Trophoblast cell (in vitro differentiated cells and primary cell): ENCODE data around the gene MOB1B.

Experiments used
- DNase-seq, 2 donors: peaks; one replicate each; pipeline ENCODE4 v3.0.0-alpha.2; 2016
- H2AFZ ChIP-seq: 2 replicates; pipeline ENCODE4 v1.6.1; 2013; ENCODE audit warnings: low read length, moderate library complexity, mild to moderate bottlenecking; ENCODE audit not compliant: insufficient read depth, poor library complexity
- H2AK5ac ChIP-seq: 2 replicates; pipeline ENCODE4 v1.6.1; 2013; ENCODE audit warnings: mild to moderate bottlenecking, low read length
- H2BK120ac ChIP-seq: 2 replicates; pipeline ENCODE4 v1.6.1; 2013; ENCODE audit warnings: low read length, mild to moderate bottlenecking, moderate library complexity; ENCODE audit not compliant: insufficient read depth, poor library complexity
- H2BK12ac ChIP-seq: 2 replicates; pipeline ENCODE4 v1.6.1; 2013; ENCODE audit warnings: mild to moderate bottlenecking, low read length, moderate library complexity
- H2BK5ac ChIP-seq: 2 replicates; pipeline ENCODE4 v1.6.1; 2013; ENCODE audit warnings: low read length, low read depth, moderate library complexity, mild to moderate bottlenecking; ENCODE audit not compliant: poor library complexity
- H3K14ac ChIP-seq: 2 replicates; pipeline ENCODE4 v1.6.1; 2013; ENCODE audit warnings: mild to moderate bottlenecking, low read length
- H3K18ac ChIP-seq: 2 replicates; pipeline ENCODE4 v1.6.1; 2013; ENCODE audit warnings: mild to moderate bottlenecking, low read length
- H3K23ac ChIP-seq: 2 replicates; pipeline ENCODE4 v1.6.1; 2013; ENCODE audit warnings: low read length
- H3K27ac ChIP-seq: 2 replicates; pipeline ENCODE4 v1.5.1; 2013; ENCODE audit warnings: low read depth, mild to moderate bottlenecking, inconsistent platforms, low read length, moderate library complexity
- H3K27me3 ChIP-seq: 2 replicates; pipeline ENCODE4 v1.6.1; 2013; ENCODE audit warnings: inconsistent platforms, mild to moderate bottlenecking, low read length, moderate library complexity; ENCODE audit not compliant: insufficient read depth
- H3K36me3 ChIP-seq, 2 experiments: 1 replicate in 1 of 2; 2 replicates in 1 of 2; pipeline ENCODE4 v1.6.1; 2013; ENCODE audit warnings: low read length in 2 of 2, mild to moderate bottlenecking in 2 of 2, moderate library complexity in 1 of 2; ENCODE audit not compliant: insufficient read depth in 2 of 2, control insufficient read depth in 1 of 2
- H3K4ac ChIP-seq: 2 replicates; pipeline ENCODE4 v1.6.1; 2013; ENCODE audit warnings: low read depth, mild to moderate bottlenecking, low read length, moderate library complexity
- H3K4me1 ChIP-seq, 2 experiments: 1 replicate in 1 of 2; 2 replicates in 1 of 2; pipeline ENCODE4 v1.6.1; 2013; ENCODE audit warnings: low read length in 2 of 2, mild to moderate bottlenecking in 2 of 2, moderate library complexity in 1 of 2; ENCODE audit not compliant: insufficient read depth in 2 of 2, control insufficient read depth in 1 of 2
- H3K4me2 ChIP-seq: 2 replicates; pipeline ENCODE4 v1.6.1; 2013; ENCODE audit warnings: inconsistent platforms, mild to moderate bottlenecking, low read length, moderate library complexity
- H3K4me3 ChIP-seq: 2 replicates; pipeline ENCODE4 v1.5.1; 2013; ENCODE audit warnings: mild to moderate bottlenecking, low read depth, low read length, inconsistent platforms
- H3K79me1 ChIP-seq: one replicate; pipeline ENCODE4 v1.6.1; 2013; ENCODE audit warnings: low read length
- H3K79me2 ChIP-seq: 2 replicates; pipeline ENCODE4 v1.6.1; 2013; ENCODE audit warnings: low read length, mild to moderate bottlenecking; ENCODE audit not compliant: control insufficient read depth, insufficient read depth, poor library complexity
- H3K9ac ChIP-seq: 2 replicates; pipeline ENCODE4 v1.6.1; 2013; ENCODE audit warnings: mild to moderate bottlenecking, low read length
- H3K9me3 ChIP-seq: 2 replicates; pipeline ENCODE4 v1.6.1; 2013; ENCODE audit warnings: low read depth, mild to moderate bottlenecking, control low read depth, inconsistent platforms, low read length; ENCODE audit not compliant: insufficient read depth
- H4K12ac ChIP-seq: 2 replicates; pipeline ENCODE4 v1.6.1; 2013; ENCODE audit warnings: low read depth, mild to moderate bottlenecking, low read length, moderate library complexity
- H4K8ac ChIP-seq: 2 replicates; pipeline ENCODE4 v1.6.1; 2013; ENCODE audit warnings: low read depth, mild to moderate bottlenecking, low read length, moderate library complexity
- H4K91ac ChIP-seq: one replicate; pipeline ENCODE4 v1.6.1; 2013; ENCODE audit warnings: low read depth, mild to moderate bottlenecking, low read length, moderate library complexity
- WGBS: extraction: QIAGEN DNeasy Blood & Tissue Kit; methylation state at CpG from one replicate; pipeline ENCODE4 v1.1.7; 2013; ENCODE audit warnings: missing lambda C conversion rate; ENCODE audit not compliant: insufficient read length, insufficient coverage; ENCODE audit errors: extremely low coverage; 5-methylcytosine and 5-hydroxymethylcytosine counted together

Gene MOB1B

DNA sequence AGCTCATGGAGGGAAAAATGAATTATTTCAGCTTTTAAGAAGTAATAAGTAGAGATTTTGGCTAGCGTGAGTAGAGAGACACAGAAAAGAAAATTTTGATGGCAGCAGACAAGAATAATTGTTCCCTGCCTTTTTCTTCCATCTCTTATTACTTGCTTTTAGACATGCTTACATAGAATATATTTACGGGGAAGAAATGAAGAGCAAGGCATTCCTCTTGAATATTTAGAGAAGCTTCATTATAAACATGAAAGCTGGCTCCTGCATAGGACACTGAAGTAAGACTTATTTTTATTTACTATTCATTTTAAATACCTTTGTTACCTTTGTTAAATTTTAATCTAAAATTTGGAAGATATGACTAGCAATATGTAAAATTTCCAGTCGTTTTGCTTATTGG is 123.5 kb downstream of the MOB1B start:
- Histone ChIP-seq H4K8ac (no peak overlapping the region), H2BK12ac (no peak overlapping the region), H3K4me2 (no peak overlapping the region), H3K79me2 (no peaks in the 10 kb centered on the region), H3K4me3 (no peak overlapping the region), H3K4ac (no peak overlapping the region), H2BK120ac (no peak overlapping the region), H3K79me1 (no peaks in the 10 kb centered on the region), H2AFZ (no peak overlapping the region), H2BK5ac (no peak overlapping the region), H3K14ac (no peak overlapping the region), H4K91ac (no peak overlapping the region), H3K9ac (no peak overlapping the region), H3K4me1 (no peaks in the 10 kb centered on the region), H3K27me3 (no peaks in the 10 kb centered on the region), H3K18ac (no peak overlapping the region), H3K23ac (no peak overlapping the region), H4K12ac (no peak overlapping the region), H2AK5ac (no peak overlapping the region), H3K36me3 (no peaks in the 10 kb centered on the region), H3K27ac (no peak overlapping the region), H3K9me3 (no peaks in the 10 kb centered on the region)
- WGBS: no CpG with 5 or more reads among the region's 3 CpGs
- no peak for DNase-seq

DNA sequence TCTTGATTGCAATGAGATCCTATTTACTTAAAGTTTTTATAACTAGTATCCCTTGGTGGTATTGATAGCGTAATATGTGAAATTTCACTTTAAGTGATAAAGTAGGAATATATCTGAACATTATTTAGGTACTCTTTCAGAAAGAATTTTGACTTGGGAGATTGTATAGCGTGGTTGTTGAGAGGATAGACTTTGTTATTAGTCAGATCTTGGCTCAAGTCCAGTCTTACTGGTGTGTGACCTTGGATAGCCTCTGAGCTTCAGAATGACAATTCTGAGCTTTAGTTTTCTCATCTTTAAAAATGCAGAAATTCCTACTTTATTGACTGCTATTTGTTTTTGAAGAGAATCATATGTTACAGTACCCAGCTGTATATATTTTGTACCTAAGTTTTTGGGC is 123.9 kb downstream of the MOB1B start:
- Histone ChIP-seq H3K79me1 (no peaks in the 10 kb centered on the region), H4K12ac (no peak overlapping the region), H3K9ac (no peak overlapping the region), H2BK5ac (no peak overlapping the region), H2BK12ac (no peak overlapping the region), H2AK5ac (no peak overlapping the region), H3K4me3 (no peak overlapping the region), H3K18ac (no peak overlapping the region), H3K36me3 (no peaks in the 10 kb centered on the region), H4K91ac (no peak overlapping the region), H3K4me2 (no peak overlapping the region), H3K27me3 (no peaks in the 10 kb centered on the region), H2AFZ (no peak overlapping the region), H4K8ac (no peak overlapping the region), H3K23ac (no peak overlapping the region), H3K9me3 (no peaks in the 10 kb centered on the region), H3K4me1 (no peaks in the 10 kb centered on the region), H2BK120ac (no peak overlapping the region), H3K79me2 (no peaks in the 10 kb centered on the region), H3K27ac (no peak overlapping the region), H3K4ac (no peak overlapping the region), H3K14ac (no peak overlapping the region)
- WGBS: no CpG with 5 or more reads among the region's 2 CpGs
- no peak for DNase-seq

DNA sequence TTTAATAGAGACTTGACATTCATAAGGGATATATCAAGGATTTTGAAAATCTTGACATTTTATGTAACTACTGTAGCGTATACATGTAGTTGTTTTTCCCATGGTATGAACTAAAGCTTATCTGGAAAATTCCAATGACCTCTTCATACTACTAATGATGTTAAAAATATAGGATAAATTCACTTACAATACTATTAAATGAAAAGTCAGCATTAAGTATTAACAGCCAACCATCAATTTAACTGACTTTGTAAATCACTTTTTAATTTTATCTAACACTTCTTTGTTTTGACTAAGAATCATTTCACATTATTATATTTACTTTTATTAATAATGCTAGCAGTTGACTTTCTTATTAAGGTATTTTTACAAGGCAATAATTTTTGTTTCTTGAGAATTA is 125.4 kb downstream of the MOB1B start:
- H4K12ac ChIP-seq: no peak overlapping the region
- no peak overlapping the region for H3K4me2 ChIP-seq
- no peak overlapping the region for H2AK5ac ChIP-seq
- H2BK120ac ChIP-seq: no peak overlapping the region
- H3K18ac ChIP-seq: no peak overlapping the region
- whole genome bisulfite sequencing: no CpG with 5 or more reads among the region's 1 CpG
- DNase-seq: no peak
- no peak overlapping the region for H3K4ac ChIP-seq
- no peaks in the 10 kb centered on the region for H3K4me1 ChIP-seq
- peaks cover 4 to 6% of the 10 kb centered on the region in 2 experiments for H3K36me3 ChIP-seq
- H3K4me3 ChIP-seq: no peak overlapping the region
- no peaks in the 10 kb centered on the region for H3K9me3 ChIP-seq
- no peak overlapping the region for H3K27ac ChIP-seq
- H2BK5ac ChIP-seq: no peak overlapping the region
- H2AFZ ChIP-seq: no peak overlapping the region
- H4K8ac ChIP-seq: no peak overlapping the region
- H4K91ac ChIP-seq: no peak overlapping the region
- no peak overlapping the region for H3K23ac ChIP-seq
- no peaks in the 10 kb centered on the region for H3K79me2 ChIP-seq
- H3K79me1 ChIP-seq: no peaks in the 10 kb centered on the region
- no peak overlapping the region for H2BK12ac ChIP-seq
- H3K14ac ChIP-seq: no peak overlapping the region
- H3K9ac ChIP-seq: no peak overlapping the region
- no peaks in the 10 kb centered on the region for H3K27me3 ChIP-seq

DNA sequence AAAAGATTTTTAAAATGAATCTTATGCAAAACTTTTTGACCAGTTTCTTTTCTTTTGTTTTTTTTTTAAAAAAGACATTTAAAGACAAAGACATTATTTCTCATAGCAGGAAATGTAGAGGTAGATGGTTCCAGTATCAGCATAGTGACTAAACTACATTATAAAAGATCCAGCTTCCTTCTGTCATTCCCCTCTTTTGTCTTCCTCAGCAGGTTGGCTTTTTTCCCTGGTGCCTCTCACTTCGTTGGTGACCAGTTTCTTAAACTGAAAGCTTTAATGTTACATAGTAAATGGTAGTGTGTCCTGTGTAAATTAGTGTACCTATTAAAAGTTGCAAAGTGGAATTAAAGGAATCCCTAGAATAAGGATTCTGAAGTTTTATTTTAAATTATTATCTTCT is 127.3 kb downstream of the MOB1B start:
- no peak overlapping the region for H2AFZ ChIP-seq
- H2AK5ac ChIP-seq: no peak overlapping the region
- H3K23ac ChIP-seq: no peak overlapping the region
- no peaks in the 10 kb centered on the region for H3K79me2 ChIP-seq
- H4K91ac ChIP-seq: no peak overlapping the region
- H3K27ac ChIP-seq: no peak overlapping the region
- no peak overlapping the region for H2BK5ac ChIP-seq
- no peak overlapping the region for H3K14ac ChIP-seq
- no peak overlapping the region for H3K4me2 ChIP-seq
- WGBS: no CpG with 5 or more reads among the region's 1 CpG
- H2BK12ac ChIP-seq: no peak overlapping the region
- H3K27me3 ChIP-seq: no peaks in the 10 kb centered on the region
- H3K18ac ChIP-seq: no peak overlapping the region
- no peak overlapping the region for H4K12ac ChIP-seq
- H3K36me3 ChIP-seq: peaks cover 8 to 9% of the 10 kb centered on the region in 2 experiments
- no peak overlapping the region for H3K4ac ChIP-seq
- H3K4me3 ChIP-seq: no peak overlapping the region
- no peak overlapping the region for H4K8ac ChIP-seq
- H2BK120ac ChIP-seq: no peak overlapping the region
- H3K79me1 ChIP-seq: no peaks in the 10 kb centered on the region
- no peaks in the 10 kb centered on the region for H3K4me1 ChIP-seq
- no peak overlapping the region for H3K9ac ChIP-seq
- H3K9me3 ChIP-seq: no peaks in the 10 kb centered on the region
- DNase-seq: no peak
